Activated CD8-positive, alpha-beta T cell treated with anti-CD3 and anti-CD28 coated beads for 36 hours (primary cell): ENCODE data around the gene EIF2B2. TPM values are rescaled to one million over a fixed set of nuclear protein-coding genes. Genes with fewer than 3 reads are reported as not detected.

ENCODE experiments used
- ATAC-seq: fragments of 200-7000 bp; cut with Tn5 transposase; one replicate; pipeline ENCODE4 v1.10.0; 2021; ENCODE audit warnings: mild to moderate bottlenecking, moderate library complexity
- CTCF ChIA-PET: fragments of 350-600 bp; sonication (Branson Sonifier 250); formaldehyde crosslinking; loops from one replicate; lab custom pipeline; 2021; ENCODE audit warnings: antibody characterized with exemption; lab: Charles Lee
- POLR2A ChIA-PET: fragments of 350-600 bp; sonication (Branson Sonifier 250); formaldehyde crosslinking; loops from one replicate; lab custom pipeline; 2021; ENCODE audit warnings: antibody characterized with exemption; lab: Charles Lee
- DNase-seq: peaks from one replicate; pipeline ENCODE4 v3.0.0-alpha.2; 2020
- H3K27ac Mint-ChIP-seq: one replicate; pipeline ENCODE4 v1.8.0; 2021; ENCODE audit warnings: mild to moderate bottlenecking, mixed read lengths
- H3K27me3 Mint-ChIP-seq: one replicate; pipeline ENCODE4 v1.8.0; 2021; ENCODE audit warnings: mixed read lengths
- H3K36me3 Mint-ChIP-seq: one replicate; pipeline ENCODE4 v1.8.0; 2021; ENCODE audit warnings: low read depth, mixed read lengths
- H3K4me1 Mint-ChIP-seq: one replicate; pipeline ENCODE4 v1.8.0; 2021; ENCODE audit warnings: low read depth, mixed read lengths
- H3K4me3 Mint-ChIP-seq: one replicate; pipeline ENCODE4 v1.8.0; 2021; ENCODE audit warnings: mild to moderate bottlenecking, moderate library complexity, mixed read lengths
- H3K9me3 Mint-ChIP-seq: one replicate; pipeline ENCODE4 v1.8.0; 2021; ENCODE audit warnings: mixed read lengths
- CTCF ChIP-seq: fragments of 200-600 bp; IDR thresholded peaks from one replicate; pipeline ENCODE4 v1.8.0; 2022; ENCODE audit warnings: antibody characterized with exemption, mild to moderate bottlenecking
- intact Hi-C: fragments of 100-400 bp; cut with micrococcal nuclease; formaldehyde crosslinking; loops from one replicate; pipeline ENCODE4 v1.10.0; 2022
- total RNA-seq, 2 experiments: library from RNA; stranded (reverse); gene quantifications; one replicate each; pipeline ENCODE4 v1.2.3, GENCODE V29; 2021

Gene EIF2B2
- total RNA-seq, 2 experiments from 2014 or later: 50.5 to 51.9 TPM

GRCh38 chr14:75016815-75017214 is 14.1 kb downstream of the EIF2B2 start:
- ChIA-PET CTCF (interaction anchor here (0.6 to 1.0 kb wide), 2 partner anchors 8 to 10 kb away, joined by 3 read pairs; no protein-coding TSS in a partner anchor), POLR2A (interaction anchor here (0.6 to 1.3 kb wide), 2 partner anchors 13 to 450 kb away, joined by 3 to 5 read pairs; no protein-coding TSS in a partner anchor)
- intact Hi-C loops: no loop called here
- peaks cover 48% of the 10 kb centered on the region for H3K36me3 Mint-ChIP-seq
- no peak for TF ChIP-seq CTCF
- ATAC-seq (no peak), DNase-seq (no peak)
- no peaks in the 10 kb centered on the region for H3K9me3 Mint-ChIP-seq
- no peaks in the 10 kb centered on the region for H3K27me3 Mint-ChIP-seq
- peaks cover 9% of the 10 kb centered on the region for H3K4me1 Mint-ChIP-seq
- no peak overlapping the region for H3K4me3 Mint-ChIP-seq
- H3K27ac Mint-ChIP-seq: no peak overlapping the region

- H3K4me3 Mint-ChIP-seq: no peak overlapping the region
- ChIA-PET CTCF (interaction anchor here (0.9 to 1.5 kb wide), 3 partner anchors 8 to 74 kb away, joined by 4 to 5 read pairs (median 5); no protein-coding TSS in a partner anchor), POLR2A (interaction anchor here (0.7 to 2.6 kb wide), 4 partner anchors 11 to 15 kb away, joined by 3 to 8 read pairs (median 4); partner anchors contain the start of gene EIF2B2)
- no peaks in the 10 kb centered on the region for H3K4me1 Mint-ChIP-seq
- intact Hi-C loops: no loop called here
- no peak for TF ChIP-seq CTCF
- H3K36me3 Mint-ChIP-seq: peaks cover 42% of the 10 kb centered on the region
- no peaks in the 10 kb centered on the region for H3K27me3 Mint-ChIP-seq
- DNase-seq (no peak), ATAC-seq (no peak)
- no peak overlapping the region for H3K27ac Mint-ChIP-seq
- H3K9me3 Mint-ChIP-seq: no peaks in the 10 kb centered on the region
These were observed 16.0 kb downstream of the EIF2B2 start for GRCh38 chr14:75018694-75019093.

GRCh38 chr14:75022655-75023054 is 19.9 kb downstream of the EIF2B2 start:
- Mint-ChIP-seq H3K27ac (no peak overlapping the region), H3K4me3 (no peak overlapping the region), H3K4me1 (no peaks in the 10 kb centered on the region), H3K9me3 (no peaks in the 10 kb centered on the region), H3K27me3 (no peaks in the 10 kb centered on the region), H3K36me3 (peaks cover 25% of the 10 kb centered on the region)
- DNase-seq: peak; percentile 26
- peak; percentile 58 for ATAC-seq
- POLR2A ChIA-PET: interaction anchor here (0.9 to 1.3 kb wide), 2 partner anchors 9 to 19 kb away, joined by 4 read pairs; no protein-coding TSS in a partner anchor
- CTCF ChIA-PET: interaction anchor here (0.6 to 3.7 kb wide), 12 partner anchors 10 to 80 kb away, joined by 3 to 11 read pairs (median 4); no protein-coding TSS in a partner anchor
- peak; percentile 33 for TF ChIP-seq CTCF
- intact Hi-C loops: no loop called here

GRCh38 chr14:75023108-75023507 is 20.4 kb downstream of the EIF2B2 start:
- Mint-ChIP-seq H3K4me3 (no peak overlapping the region), H3K9me3 (no peaks in the 10 kb centered on the region), H3K27ac (no peak overlapping the region), H3K27me3 (no peaks in the 10 kb centered on the region), H3K4me1 (no peaks in the 10 kb centered on the region), H3K36me3 (peaks cover 27% of the 10 kb centered on the region)
- POLR2A ChIA-PET: interaction anchor here (0.9 to 1.3 kb wide), 2 partner anchors 9 to 20 kb away, joined by 4 read pairs; no protein-coding TSS in a partner anchor
- intact Hi-C loops: no loop called here
- no peak for ATAC-seq
- TF ChIP-seq CTCF: no peak
- CTCF ChIA-PET: interaction anchor here (0.6 to 3.7 kb wide), 14 partner anchors 10 to 80 kb away, joined by 3 to 11 read pairs (median 4); no protein-coding TSS in a partner anchor
- no peak for DNase-seq

- Mint-ChIP-seq H3K27ac (no peak overlapping the region), H3K36me3 (peaks cover 23% of the 10 kb centered on the region)
These were observed 22.4 kb downstream of the EIF2B2 start for GRCh38 chr14:75025082-75025481.

More at GRCh38 chr14:75025082-75025481, 22.4 kb downstream of the EIF2B2 start:
- TF ChIP-seq CTCF: no peak
- Mint-ChIP-seq H3K27me3 (no peaks in the 10 kb centered on the region), H3K4me1 (no peaks in the 10 kb centered on the region), H3K4me3 (no peak overlapping the region), H3K9me3 (no peaks in the 10 kb centered on the region)
- ChIA-PET CTCF (interaction anchor here (0.8 to 3.7 kb wide), 8 partner anchors 9 to 164 kb away, joined by 3 to 11 read pairs (median 3); no protein-coding TSS in a partner anchor), POLR2A (interaction anchor here (0.6 to 1.4 kb wide), 5 partner anchors 9 to 22 kb away, joined by 3 to 4 read pairs (median 3); no protein-coding TSS in a partner anchor)
- intact Hi-C loops: no loop called here
- DNase-seq (no peak), ATAC-seq (no peak)
